HEK293 (cell line): ENCODE measurements around the gene TNS3.

Source experiments
- ZNF610 ChIP-seq: fragments of 450-650 bp; formaldehyde crosslinking; IDR thresholded peaks from 2 replicates; pipeline ENCODE4 v1.5.1; 2016; ENCODE audit warnings: missing biosample characterization, missing genetic modification characterization, borderline replicate concordance
- ZNF629 ChIP-seq: fragments of 450-650 bp; formaldehyde crosslinking; IDR thresholded peaks from 2 replicates; pipeline ENCODE4 v1.5.1; 2017; ENCODE audit warnings: missing biosample characterization, missing genetic modification characterization
- ZNF747 ChIP-seq: fragments of 450-650 bp; formaldehyde crosslinking; IDR thresholded peaks from 2 replicates; pipeline ENCODE4 v1.5.1; 2016; ENCODE audit warnings: missing biosample characterization, missing genetic modification characterization

DNA sequence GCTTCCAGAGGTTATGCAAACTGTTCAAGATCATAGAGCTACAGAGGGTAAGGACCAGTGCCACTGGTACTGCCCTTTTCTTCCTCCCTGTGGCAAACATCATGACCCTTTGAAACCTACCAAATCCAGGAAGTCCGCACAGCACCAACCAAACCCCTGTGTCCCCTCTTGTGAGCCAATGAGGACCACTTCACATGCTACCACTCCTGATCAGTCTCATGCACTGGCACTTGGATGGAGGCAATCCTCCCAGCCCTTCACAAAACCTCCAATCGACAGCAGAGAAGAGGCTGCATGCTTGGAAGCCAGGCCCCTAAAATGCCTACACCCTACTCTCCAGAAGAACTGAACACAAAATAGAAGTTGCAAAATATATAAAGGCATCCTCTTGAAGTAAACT, 248.0 kb downstream of the TNS3 start:
- no peak for TF ChIP-seq ZNF610 (tag by site-specific recombination)
- no peak for TF ChIP-seq ZNF747 (tag by site-specific recombination)
- no peak for TF ChIP-seq ZNF629 (tag by site-specific recombination)
